ENCODE results near the gene PCCB.
"Not testable (repeated sequence)": the region's sequence is repeated elsewhere in the genome, so short reads cannot be mapped to it uniquely, and the experiment has no call there.

The PCCB gene

GRCh38 chr3:136250059-136250902 lies at the start of gene PCCB:
PCCB (plus strand) TSS chr3:136250340; CDS start chr3:136250376, 36 bp downstream.
- peak; percentile 81 to 92 for DNase-seq (ENCODE audit: extremely low read depth in 1 of 2, low read depth in 1 of 2)

GRCh38 chr3:136207489-136208115 lies 42.5 kb upstream of the PCCB start:
- no peak for DNase-seq (ENCODE audit: extremely low read depth in 1 of 2, low read depth in 1 of 2)

- DNase-seq (ENCODE audit: extremely low read depth in 1 of 2, low read depth in 1 of 2) = no peak
Measured at GRCh38 chr3:136209921-136210320, 40.2 kb upstream of the PCCB start.

- DNase-seq (ENCODE audit: extremely low read depth in 1 of 2, low read depth in 1 of 2) = no peak
Measured at GRCh38 chr3:136211547-136211946, 38.6 kb upstream of the PCCB start.

- DNase-seq (ENCODE audit: extremely low read depth in 1 of 2, low read depth in 1 of 2) = not testable (repeated sequence)
Measured at GRCh38 chr3:136222746-136223145, 27.4 kb upstream of the PCCB start.

- DNase-seq (ENCODE audit: extremely low read depth in 1 of 2, low read depth in 1 of 2) = no peak
Measured at GRCh38 chr3:136232413-136232812, 17.7 kb upstream of the PCCB start.

GRCh38 chr3:136235545-136235944 lies 14.6 kb upstream of the PCCB start:
- DNase-seq (ENCODE audit: extremely low read depth in 1 of 2, low read depth in 1 of 2) = no peak

- no peak for DNase-seq (ENCODE audit: extremely low read depth in 1 of 2, low read depth in 1 of 2)
Measured at GRCh38 chr3:136236109-136236508, 14.0 kb upstream of the PCCB start.

GRCh38 chr3:136237103-136237502 lies 13.0 kb upstream of the PCCB start:
- DNase-seq (ENCODE audit: extremely low read depth in 1 of 2, low read depth in 1 of 2) = no peak

- no peak for DNase-seq (ENCODE audit: extremely low read depth in 1 of 2, low read depth in 1 of 2)
Measured at GRCh38 chr3:136237961-136238649, 12.0 kb upstream of the PCCB start.

GRCh38 chr3:136239094-136239493 lies 11.0 kb upstream of the PCCB start:
- no peak for DNase-seq (ENCODE audit: extremely low read depth in 1 of 2, low read depth in 1 of 2)

- no peak for DNase-seq (ENCODE audit: extremely low read depth in 1 of 2, low read depth in 1 of 2)
Measured at GRCh38 chr3:136245691-136246090, 4.4 kb upstream of the PCCB start.

- no peak for DNase-seq (ENCODE audit: extremely low read depth in 1 of 2, low read depth in 1 of 2)
Measured at GRCh38 chr3:136247436-136247835, 2.7 kb upstream of the PCCB start.

GRCh38 chr3:136247855-136248590 lies 2.1 kb upstream of the PCCB start:
- DNase-seq (ENCODE audit: extremely low read depth in 1 of 2, low read depth in 1 of 2) = no peak

- DNase-seq (ENCODE audit: extremely low read depth in 1 of 2, low read depth in 1 of 2) = no peak
Measured at GRCh38 chr3:136249091-136249490, 1.0 kb upstream of the PCCB start.

GRCh38 chr3:136249593-136249992 lies 547 bp upstream of the PCCB start:
- DNase-seq (ENCODE audit: extremely low read depth in 1 of 2, low read depth in 1 of 2) = no peak

- no peak for DNase-seq (ENCODE audit: extremely low read depth in 1 of 2, low read depth in 1 of 2)
Measured at GRCh38 chr3:136250903-136251460, 842 bp downstream of the PCCB start.

GRCh38 chr3:136251511-136251910 lies 1.4 kb downstream of the PCCB start:
- DNase-seq (ENCODE audit: extremely low read depth in 1 of 2, low read depth in 1 of 2) = no peak

- DNase-seq (ENCODE audit: extremely low read depth in 1 of 2, low read depth in 1 of 2) = no peak
Measured at GRCh38 chr3:136255672-136256406, 5.7 kb downstream of the PCCB start.

GRCh38 chr3:136258199-136258598 lies 8.1 kb downstream of the PCCB start:
- no peak for DNase-seq (ENCODE audit: extremely low read depth in 1 of 2, low read depth in 1 of 2)

All from stimulated activated CD8-positive, alpha-beta memory T cell treated with anti-CD3 and anti-CD28 coated beads, Interleukin-7, amount 100 ng/mL, for 48 hours (primary cell).